C4-2B (cell line): ENCODE measurements around the gene DLGAP1.

Source experiments
- H3K27ac ChIP-seq: fragments of 450-650 bp; 2 replicates; pipeline ENCODE4 v1.5.1; 2017
- ZFX ChIP-seq: fragments of 450-650 bp; IDR thresholded peaks from 2 replicates; pipeline ENCODE4 v1.6.1; 2017
- TF ChIP-seq, protein P1 (sequence below): fragments of 450-650 bp; conservative IDR thresholded peaks from 2 replicates; pipeline ENCODE4 v1.5.1; 2017; ENCODE audit warnings: mild to moderate bottlenecking

Gene DLGAP1

DNA sequence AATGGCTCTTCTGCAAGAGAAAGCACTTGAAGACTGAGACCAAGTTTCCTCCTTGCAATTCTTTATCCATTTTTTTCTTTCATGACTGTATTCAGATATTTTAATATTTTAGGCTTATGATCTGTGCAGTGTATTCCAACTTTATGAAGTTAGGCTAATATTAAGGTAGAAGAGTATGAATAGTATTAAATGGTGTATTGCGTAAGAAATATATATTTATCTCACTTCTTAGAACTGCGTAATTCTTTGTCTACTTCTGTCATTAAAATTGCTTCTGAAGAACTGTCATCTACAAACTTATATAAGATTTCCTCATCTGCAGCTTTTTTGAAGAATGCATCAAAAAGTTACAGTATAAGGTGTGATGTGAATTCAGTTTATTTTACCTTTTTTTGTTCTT is 183.2 kb downstream of the DLGAP1 start:
- H3K27ac ChIP-seq = no peak overlapping the region
- no peak for TF ChIP-seq ZFX
- TF ChIP-seq, protein P1, sequence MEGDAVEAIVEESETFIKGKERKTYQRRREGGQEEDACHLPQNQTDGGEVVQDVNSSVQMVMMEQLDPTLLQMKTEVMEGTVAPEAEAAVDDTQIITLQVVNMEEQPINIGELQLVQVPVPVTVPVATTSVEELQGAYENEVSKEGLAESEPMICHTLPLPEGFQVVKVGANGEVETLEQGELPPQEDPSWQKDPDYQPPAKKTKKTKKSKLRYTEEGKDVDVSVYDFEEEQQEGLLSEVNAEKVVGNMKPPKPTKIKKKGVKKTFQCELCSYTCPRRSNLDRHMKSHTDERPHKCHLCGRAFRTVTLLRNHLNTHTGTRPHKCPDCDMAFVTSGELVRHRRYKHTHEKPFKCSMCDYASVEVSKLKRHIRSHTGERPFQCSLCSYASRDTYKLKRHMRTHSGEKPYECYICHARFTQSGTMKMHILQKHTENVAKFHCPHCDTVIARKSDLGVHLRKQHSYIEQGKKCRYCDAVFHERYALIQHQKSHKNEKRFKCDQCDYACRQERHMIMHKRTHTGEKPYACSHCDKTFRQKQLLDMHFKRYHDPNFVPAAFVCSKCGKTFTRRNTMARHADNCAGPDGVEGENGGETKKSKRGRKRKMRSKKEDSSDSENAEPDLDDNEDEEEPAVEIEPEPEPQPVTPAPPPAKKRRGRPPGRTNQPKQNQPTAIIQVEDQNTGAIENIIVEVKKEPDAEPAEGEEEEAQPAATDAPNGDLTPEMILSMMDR = no peak

DNA sequence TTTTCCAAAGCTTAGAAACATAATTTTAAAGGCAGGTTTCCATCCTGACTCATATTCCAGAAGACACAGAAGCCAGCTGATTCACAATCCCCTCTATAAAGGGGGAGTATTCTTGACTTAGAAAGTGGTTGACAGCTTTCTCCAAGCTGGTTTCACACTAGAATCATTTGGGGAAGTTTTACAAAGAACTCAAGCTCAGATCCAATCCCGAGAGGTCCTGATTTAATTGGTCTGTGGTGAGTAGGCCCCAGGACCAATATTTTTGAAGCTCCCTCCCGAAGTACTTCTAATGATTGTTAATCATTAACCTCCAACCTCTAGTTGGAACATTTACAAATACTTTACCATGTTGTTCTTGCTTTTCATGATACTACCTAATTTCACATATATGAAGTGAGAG is 184.1 kb downstream of the DLGAP1 start:
- no peak overlapping the region for H3K27ac ChIP-seq
- no peak for TF ChIP-seq ZFX
- TF ChIP-seq, protein P1 = no peak

DNA sequence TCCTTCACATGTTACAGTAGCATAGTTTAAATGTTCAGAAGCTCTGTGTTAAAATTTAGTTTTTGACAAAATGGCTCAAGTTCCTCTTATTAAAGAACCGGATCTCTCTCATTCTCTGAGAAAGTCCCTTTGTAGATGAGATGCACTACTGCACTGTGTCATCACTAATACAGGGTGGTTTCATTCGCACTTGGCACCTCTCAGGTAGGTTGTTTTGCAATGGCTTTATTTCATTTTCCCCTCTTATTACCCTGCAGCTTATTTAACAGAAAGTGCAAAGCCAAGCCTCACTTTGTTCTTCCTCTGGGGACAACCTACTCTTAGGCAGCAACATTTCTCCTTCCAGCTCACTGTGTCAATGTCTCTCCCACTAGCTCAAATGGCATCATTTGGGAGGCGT is 185.1 kb downstream of the DLGAP1 start:
- no peak overlapping the region for H3K27ac ChIP-seq
- TF ChIP-seq, protein P1 = no peak
- no peak for TF ChIP-seq ZFX

DNA sequence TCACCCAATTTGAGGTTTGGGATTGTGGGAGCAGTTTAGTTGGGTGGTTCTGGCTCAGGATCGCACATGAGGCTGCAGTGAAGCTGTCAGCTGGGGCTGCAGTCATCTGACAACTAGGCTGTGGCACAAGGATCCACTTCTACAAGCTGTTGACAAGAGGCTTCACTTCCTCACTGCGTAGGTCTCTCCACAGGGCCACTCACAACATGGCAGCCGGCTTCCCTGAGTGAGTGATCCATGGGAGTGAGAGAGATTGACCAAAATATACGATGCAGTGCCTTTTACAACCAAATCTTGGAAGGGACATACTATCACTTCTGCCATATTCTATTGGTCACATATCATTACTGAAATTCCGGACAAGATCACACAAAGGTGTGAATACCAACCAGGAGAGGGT is 187.5 kb downstream of the DLGAP1 start:
- TF ChIP-seq, protein P1 = no peak
- TF ChIP-seq ZFX = no peak
- H3K27ac ChIP-seq = no peak overlapping the region

- no peak overlapping the region for H3K27ac ChIP-seq
- TF ChIP-seq, protein P1 = no peak
- no peak; the same call in 1 of the 2 replicates for TF ChIP-seq ZFX
These were observed 190.7 kb downstream of the DLGAP1 start for GRCh38 chr18:4264347-4264791.

DNA sequence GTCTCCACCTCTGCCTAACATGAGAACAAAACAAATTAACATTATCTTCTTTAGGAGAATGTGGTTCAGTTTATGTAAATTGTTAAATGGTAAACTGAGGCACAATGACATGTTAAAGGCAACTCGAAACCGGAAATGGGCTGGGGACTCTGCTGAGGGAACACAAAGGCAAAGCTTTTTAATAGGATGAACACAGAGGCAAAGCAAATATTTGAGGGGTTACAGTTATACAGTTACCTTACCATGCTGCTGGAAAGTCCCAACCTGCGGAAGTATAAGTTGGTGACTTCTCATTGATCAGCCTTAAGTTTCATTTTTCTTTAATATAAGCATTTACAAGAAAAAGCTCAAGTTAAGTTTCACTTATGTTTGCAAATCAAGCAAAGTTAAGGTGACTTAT is 195.0 kb downstream of the DLGAP1 start:
- no peak for TF ChIP-seq ZFX
- TF ChIP-seq, protein P1 = no peak
- H3K27ac ChIP-seq = no peak overlapping the region

DNA sequence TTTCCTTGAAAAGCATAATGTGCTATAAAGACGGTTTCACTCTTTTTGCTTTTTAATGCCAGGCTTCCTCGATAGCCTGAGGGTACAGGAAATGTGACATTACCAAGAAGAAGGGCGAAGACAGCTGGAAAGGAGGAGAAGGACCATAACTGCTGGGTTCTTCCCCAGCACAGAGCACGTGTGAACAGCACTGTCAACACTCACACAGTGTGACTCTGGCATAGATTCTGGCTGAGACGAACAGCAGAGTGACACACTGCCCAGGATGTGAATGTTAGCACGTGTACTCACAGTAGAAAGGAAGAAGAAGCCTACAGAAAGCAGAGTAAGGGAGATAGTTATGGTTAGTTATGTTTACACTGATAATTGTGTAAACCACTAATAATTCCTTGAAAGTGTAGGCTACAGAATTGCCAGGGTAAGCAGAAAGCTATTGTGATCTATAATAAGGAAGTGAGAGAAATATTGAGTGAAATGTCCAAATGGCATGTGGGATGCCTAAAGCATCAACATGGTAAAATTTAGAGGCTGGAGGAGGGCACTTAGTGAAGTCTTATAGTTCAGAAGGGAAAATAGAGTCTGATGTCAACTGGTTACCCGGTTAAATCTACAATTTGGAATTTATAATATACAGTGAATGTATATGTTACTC is 198.2 kb downstream of the DLGAP1 start:
- TF ChIP-seq ZFX = no peak
- TF ChIP-seq, protein P1 = no peak
- H3K27ac ChIP-seq = no peak overlapping the region
